Bone marrow (tissue), 2 donors: ENCODE measurements around the gene MARVELD2.

Experiments used
- DNase-seq, 2 donors: peaks; one replicate each; lab custom pipeline; 2025; lab: John Stamatoyannopoulos, UW

The MARVELD2 gene

DNA sequence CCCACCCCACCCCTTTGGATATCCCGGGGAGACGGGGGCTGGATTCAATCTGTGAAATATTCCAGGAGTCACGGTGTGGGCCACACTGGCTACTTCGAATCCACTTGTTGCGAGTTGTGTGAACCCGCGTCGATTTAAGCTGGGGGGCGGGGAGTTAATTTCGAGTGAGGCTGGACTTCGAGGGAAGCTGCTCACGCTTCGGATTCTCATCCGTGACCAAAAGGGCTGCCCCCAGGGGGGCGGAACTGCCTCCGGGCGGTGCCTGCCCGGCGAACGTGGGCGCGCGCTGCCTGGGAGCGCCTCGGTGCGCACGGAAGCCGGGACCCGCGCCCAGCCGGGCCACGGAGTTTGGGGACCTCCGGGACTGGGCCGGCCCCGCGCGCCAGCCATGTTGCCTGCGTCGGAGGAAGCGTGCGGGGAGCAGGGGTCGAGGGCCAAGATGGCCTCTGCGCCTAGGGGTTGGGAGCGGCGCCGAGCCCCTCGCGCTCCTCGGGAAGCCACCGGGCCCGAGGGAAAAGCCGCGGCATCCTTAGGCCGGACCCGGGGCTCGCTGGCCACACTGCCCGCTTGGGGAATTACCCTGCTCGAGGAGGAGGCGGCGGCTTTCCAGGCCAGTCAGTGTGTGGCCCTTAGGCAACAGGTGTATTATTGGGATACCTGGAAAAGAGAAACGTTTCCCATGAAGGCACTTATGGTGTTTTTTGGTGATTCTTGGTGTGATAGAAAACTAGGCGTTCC, 78.6 kb downstream of the MARVELD2 start:
- DNase-seq = peak in 1 of 2 donors; percentile 28
